T-helper 22 cell (primary cell): ENCODE measurements around the gene PADI4.

ENCODE experiments used
- DNase-seq: peaks from one replicate; pipeline ENCODE4 v3.0.0-alpha.2; 2020; ENCODE audit warnings: low read depth

PADI4 gene

GRCh38 chr1:17282836-17283235 is 25.2 kb upstream of the PADI4 start:
- DNase-seq = no peak

GRCh38 chr1:17286646-17287045 is 21.4 kb upstream of the PADI4 start:
- no peak for DNase-seq

DNA sequence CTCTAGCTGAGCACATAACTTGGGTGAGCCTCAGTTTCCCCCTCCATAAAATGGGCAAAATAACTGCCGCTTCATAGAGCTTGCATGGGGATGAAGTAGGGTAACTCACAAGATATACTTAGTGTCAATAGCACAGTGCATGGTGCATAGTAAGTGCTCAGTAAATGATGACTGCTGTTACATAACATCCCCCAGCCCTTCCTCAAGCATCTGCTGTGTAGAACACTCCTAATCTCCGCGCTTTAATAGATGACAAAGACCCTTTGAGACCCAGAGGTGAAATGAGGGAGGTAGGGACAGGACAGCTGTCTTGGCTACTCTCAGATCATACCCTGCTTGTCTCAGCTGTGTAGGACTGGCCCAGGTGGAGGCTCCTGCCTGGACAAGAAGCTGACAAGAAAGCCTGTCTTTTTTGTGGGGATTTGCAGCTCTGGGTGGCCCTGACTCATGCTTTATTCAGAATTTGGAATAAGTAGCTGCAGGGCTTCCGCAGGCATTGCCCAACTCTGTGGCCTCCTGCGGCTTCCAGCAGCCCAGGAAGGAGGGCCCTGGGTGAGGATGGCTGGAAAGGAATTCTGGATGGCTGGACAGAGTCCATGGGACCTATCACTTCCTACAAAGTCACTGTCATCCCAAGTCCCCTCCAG is 20.7 kb upstream of the PADI4 start:
- DNase-seq = no peak

DNA sequence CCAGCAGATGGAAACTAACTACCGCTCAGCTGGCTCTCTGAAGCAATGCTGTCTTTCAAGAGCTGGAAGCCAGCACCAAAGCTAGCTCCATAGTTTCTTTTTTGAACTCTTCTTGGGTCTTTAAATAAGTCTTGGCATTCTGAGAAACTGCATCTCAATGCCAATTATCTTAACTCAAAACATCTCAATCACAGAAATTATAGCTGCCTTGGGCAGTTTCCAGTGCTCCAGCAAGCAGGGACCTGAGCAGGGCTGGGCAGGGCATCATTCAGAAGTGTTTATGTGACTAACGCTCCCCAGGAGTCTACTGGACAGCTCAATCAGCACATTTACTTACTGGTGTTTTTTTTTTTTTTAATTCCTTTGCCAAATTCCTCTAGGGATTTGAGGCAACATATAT is 18.3 kb upstream of the PADI4 start:
- DNase-seq = no peak

- DNase-seq = no peak
Observed at GRCh38 chr1:17290553-17290952, 17.4 kb upstream of the PADI4 start.

DNA sequence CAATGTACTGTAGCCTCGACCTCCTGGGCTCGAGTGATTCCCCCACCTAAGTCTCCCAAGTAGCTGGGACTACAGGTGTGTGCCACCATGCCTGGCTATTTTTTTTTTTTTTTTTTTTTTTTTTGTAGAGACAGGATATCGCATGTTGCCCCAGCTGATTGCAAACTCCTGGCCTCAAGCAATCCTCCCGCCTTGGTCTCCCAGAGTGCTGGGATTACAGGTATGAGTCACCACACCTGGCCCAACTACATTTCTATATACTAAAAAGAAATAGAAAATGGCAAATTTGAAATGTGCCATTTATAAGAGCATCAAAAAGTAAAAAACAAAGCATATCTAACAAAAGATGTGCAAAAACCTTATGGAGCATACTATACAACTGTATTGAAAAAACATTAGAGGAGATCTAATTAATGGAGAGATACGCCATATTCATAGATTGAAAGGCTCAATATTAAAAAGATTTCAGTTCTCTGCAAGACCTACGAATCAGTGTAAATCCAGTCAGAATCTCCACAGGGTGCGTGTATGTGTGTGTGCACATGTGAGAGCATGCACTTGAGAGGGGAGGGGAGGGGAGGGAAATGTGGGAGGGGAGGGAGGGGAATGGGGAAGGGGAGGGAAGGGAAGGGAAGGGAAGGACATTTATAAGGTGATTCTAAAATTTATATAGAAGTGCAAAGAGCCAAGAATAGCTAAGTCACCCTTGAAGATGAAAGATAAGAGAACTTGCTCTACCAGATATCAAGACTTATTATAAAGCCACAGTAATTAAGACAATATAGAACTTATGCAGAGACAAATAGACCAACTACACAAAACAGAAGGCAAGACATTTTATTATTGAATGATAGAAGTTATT is 15.5 kb upstream of the PADI4 start:
- no peak for DNase-seq

GRCh38 chr1:17293681-17294425 is 14.1 kb upstream of the PADI4 start:
- DNase-seq = no peak

DNA sequence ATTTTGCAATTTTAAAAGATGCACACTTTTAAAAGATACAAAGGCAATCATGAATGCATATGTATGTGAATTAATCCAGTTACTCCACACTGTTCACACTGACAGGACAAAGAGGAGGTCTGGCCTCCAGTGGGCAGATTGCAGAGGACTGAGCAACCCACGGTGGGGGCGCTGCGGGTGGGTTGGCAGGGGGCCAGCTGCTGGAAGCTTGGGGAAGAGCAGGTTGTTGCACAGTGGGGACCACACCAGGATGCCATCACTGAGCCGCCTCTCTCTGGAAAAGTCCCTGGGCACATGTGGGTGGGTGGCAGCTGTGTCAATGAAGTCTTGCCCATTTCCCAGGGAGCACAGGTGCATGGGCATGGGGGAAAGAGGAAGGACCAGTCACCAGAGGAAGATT is 12.7 kb upstream of the PADI4 start:
- DNase-seq = no peak

DNA sequence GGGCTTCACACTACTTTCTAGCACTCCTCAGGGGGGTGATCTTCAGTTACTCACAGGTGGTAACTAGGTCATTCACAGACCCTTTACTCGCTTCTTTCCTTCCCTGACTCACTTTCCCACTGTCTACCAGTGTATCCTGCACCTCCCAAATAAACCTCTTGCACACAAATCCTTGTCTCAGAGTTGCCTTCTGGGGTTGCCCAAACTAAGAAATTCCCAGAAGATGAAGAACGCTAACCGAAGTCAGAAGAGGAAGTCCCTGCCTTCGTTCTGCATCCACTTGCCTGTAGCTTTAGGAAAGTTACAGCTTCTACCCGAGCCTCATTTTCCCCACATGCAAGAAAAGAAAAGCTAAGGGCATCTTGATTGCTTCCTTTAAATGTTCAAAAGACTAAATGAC is 11.9 kb upstream of the PADI4 start:
- DNase-seq = no peak

DNA sequence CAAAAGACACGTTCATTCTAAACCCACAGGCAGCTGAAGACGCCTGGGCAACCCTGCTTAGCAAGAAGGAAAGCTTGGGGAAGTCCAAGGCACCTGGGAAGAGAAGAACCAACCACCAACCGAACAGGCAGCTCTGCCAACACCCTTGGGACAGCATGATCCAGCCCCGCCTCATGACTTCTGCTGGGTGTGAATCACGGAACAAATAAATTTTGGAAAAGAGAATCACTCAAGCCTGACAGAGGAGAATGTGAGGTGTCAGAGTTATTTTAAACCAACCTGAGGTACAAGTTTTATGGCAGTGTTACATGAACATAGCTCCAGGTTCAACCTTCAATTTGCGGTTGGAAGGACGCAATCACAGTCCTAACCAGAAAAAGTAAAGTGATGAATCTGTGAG is 10.0 kb upstream of the PADI4 start:
- no peak for DNase-seq

DNA sequence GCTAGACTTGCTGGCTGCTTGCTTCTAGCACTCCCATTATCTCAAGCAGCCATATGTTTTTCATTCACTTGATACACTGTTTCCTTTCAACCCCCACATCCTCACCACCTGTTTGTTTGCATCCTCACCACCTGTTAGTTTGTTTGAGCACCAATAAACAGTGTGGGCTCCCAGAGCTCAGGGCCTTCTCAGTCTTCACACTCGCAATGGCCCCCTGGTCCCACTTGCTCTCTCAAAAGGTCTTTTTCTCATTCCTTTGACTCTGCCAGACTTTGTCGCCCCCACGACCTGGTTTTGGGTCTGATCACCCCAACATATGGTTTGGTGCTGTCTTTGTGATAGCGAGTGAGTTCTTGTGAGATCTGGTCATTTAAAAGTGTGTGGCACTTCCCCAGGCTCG is 6.2 kb upstream of the PADI4 start:
- no peak for DNase-seq

GRCh38 chr1:17304151-17304825 is 3.7 kb upstream of the PADI4 start:
- DNase-seq = no peak

GRCh38 chr1:17304826-17305175 is 3.2 kb upstream of the PADI4 start:
- no peak for DNase-seq

DNA sequence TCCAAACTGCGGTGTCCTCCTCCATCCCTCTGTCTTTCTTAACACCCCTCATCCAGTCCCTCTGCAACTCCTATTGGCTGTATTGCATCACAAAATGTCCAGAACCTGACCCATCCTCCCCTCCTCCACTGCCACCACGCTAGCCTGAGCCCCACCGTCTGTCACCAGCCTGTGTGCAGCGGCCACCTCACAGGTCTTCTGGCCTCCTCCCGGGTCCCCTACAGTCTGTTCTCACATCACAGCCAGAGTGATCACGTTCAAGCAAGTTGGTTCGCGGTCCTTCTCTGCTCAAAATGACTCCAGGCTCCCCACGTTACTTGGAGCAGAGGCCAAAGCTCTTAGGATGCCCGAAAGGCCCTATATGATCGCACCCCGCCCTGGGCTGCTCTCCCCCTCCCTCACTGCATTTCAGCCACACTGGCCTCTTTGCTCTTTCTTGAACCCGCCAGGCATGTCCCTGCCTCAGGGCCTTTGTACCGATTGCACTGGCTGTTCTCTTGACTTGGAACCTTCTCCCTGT is 2.4 kb upstream of the PADI4 start:
- DNase-seq = no peak

GRCh38 chr1:17306407-17306806 is 1.6 kb upstream of the PADI4 start:
- DNase-seq = no peak

DNA sequence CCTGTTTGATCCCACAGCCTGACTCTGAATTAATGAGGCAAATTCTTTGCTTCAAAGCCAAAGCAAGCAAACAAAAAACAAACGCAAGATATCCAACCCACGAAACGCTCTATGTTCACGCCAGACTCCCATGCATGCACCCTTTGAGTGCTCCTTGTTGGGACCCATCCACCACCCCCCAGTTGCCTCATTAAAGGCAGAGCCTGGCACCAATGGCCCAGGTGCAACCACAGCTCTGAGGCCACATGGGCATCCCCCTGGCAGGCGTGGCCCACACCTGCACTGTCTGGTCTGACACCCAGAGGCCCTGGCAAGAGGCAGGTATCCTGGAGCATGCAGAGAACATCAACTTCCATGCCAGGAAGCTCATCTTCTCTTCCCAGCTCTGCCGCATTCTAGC is 1.1 kb upstream of the PADI4 start:
- no peak for DNase-seq

DNA sequence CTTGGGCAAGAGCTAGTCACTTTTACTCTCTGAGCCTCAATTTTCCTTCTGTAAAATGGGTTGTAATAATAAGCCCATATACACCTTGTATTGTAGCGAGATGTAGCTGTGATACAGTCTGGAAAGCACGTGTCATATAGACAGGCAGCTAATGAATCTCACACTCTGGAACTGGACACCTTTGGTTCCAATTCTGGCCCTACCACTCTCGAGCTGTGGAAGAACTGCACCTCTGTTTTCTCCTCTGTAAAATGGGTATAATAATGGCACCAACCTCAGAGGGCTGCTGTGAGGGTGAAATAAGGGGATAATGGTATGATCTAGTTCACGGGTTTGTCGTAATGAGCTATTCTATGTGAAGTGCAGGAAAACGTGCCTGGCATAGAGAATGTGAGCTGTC is 668 bp upstream of the PADI4 start:
- no peak for DNase-seq

DNA sequence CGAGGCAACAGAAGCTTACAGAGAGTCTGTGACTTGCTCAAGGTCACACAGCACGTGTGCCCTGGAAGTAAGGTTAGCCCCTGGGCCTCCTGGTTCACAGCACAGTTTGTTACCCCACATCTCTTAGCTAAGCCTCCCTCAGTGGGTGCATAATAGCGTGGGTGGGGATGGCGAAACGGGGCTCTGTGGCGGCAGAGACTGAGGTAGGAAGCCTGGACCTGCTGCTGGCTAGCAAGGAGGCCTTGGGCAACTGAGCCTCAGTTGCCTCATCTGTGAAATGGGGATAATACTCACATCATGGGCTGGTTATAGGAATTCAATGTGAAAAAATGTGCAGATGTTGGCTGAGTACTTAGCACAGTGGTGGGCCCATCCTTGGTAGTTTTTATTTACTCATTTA is 596 bp downstream of the PADI4 start:
- DNase-seq = no peak

- DNase-seq = no peak
Observed at GRCh38 chr1:17309426-17310067, 1.6 kb downstream of the PADI4 start.

GRCh38 chr1:17310068-17310640 is 2.2 kb downstream of the PADI4 start:
- no peak for DNase-seq

- DNase-seq = no peak
Observed at GRCh38 chr1:17313530-17314309, 5.7 kb downstream of the PADI4 start.
